Left ventricle myocardium inferior (tissue), 1 donor: Measurements from ENCODE around the gene MKRN2OS. TPM values are rescaled to one million over a fixed set of nuclear protein-coding genes. Genes with fewer than 3 reads are reported as not detected.

ENCODE experiments used
- DNase-seq: peaks from one replicate; pipeline ENCODE4 v3.0.0-alpha.2; 2020
- H3K27ac ChIP-seq: fragments of 200-600 bp; replicated peaks from 2 replicates; pipeline ENCODE4 v1.8.0; 2021
- H3K27me3 ChIP-seq: fragments of 200-600 bp; 2 replicates; pipeline ENCODE4 v1.8.0; 2021; ENCODE audit warnings: low read depth
- H3K36me3 ChIP-seq: fragments of 200-600 bp; 2 replicates; pipeline ENCODE4 v1.8.0; 2021
- H3K4me1 ChIP-seq: fragments of 200-600 bp; 2 replicates; pipeline ENCODE4 v1.8.0; 2021
- H3K4me3 ChIP-seq: fragments of 200-600 bp; 2 replicates; pipeline ENCODE4 v1.8.0; 2021; ENCODE audit warnings: mild to moderate bottlenecking, moderate library complexity
- H3K9me3 ChIP-seq: fragments of 200-600 bp; replicated peaks from 2 replicates; pipeline ENCODE4 v1.8.0; 2021
- CTCF ChIP-seq: fragments of 200-600 bp; IDR thresholded peaks from 2 replicates; pipeline ENCODE4 v1.8.0; 2021; ENCODE audit warnings: antibody characterized with exemption, mild to moderate bottlenecking, borderline replicate concordance
- intact Hi-C: fragments of 100-400 bp; cut with micrococcal nuclease; formaldehyde crosslinking; loops from one replicate; pipeline ENCODE4 v1.11.0; 2022
- total RNA-seq: library from RNA; stranded (reverse); fragmentation: NEBNext Ultra II Directional; extraction: Animal tissue kit (Norgen Biotek cat#: 25700); gene quantifications from one replicate; pipeline ENCODE4 v1.2.1, GENCODE V29; 2021
- donor health status: DM: no; HTN: yes; CAD: no; lungs with severe emphysema.

MKRN2OS gene
- total RNA-seq, 1 donor from 2014 or later: 1.8 TPM

DNA sequence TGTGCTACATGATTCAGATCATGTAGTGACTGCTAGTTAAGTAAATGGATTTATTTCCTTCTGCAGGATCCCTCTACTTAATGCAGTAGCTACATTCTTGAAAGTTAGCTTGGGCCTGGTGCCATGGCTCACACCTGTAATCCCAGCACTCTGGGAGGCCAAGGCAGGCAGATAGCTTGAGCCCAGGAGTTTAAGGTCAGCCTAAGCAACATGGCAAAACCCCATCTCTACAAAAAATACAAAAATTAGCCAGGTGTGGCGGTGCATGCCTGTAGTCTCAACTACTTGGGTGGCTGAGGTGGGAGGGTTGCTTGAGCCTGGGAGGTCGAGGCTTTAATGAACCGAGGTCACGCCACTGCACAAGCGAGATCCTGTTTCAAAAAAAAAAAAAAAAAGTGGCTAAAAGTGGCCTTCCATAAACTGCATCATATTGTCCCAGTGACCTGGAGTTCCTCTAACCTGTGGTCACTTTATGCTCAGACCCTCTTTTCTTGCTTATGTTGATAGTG lies 39.0 kb downstream of the MKRN2OS start:
- H3K27ac ChIP-seq: no peak overlapping the region
- H3K4me1 ChIP-seq: peaks cover 17% of the 10 kb centered on the region
- no peaks in the 10 kb centered on the region for H3K27me3 ChIP-seq
- DNase-seq: no peak
- no peak for TF ChIP-seq CTCF
- H3K36me3 ChIP-seq: peaks cover 42% of the 10 kb centered on the region
- H3K9me3 ChIP-seq: no peaks in the 10 kb centered on the region
- intact Hi-C loops: no loop called here
- no peak overlapping the region for H3K4me3 ChIP-seq

- H3K9me3 ChIP-seq: no peaks in the 10 kb centered on the region
- no peak for DNase-seq
- H3K4me1 ChIP-seq: peaks cover 17% of the 10 kb centered on the region
- H3K36me3 ChIP-seq: peaks cover 58% of the 10 kb centered on the region
- no peak for TF ChIP-seq CTCF
- no peaks in the 10 kb centered on the region for H3K27me3 ChIP-seq
- H3K27ac ChIP-seq: no peak overlapping the region
- intact Hi-C loops: no loop called here
- no peak overlapping the region for H3K4me3 ChIP-seq
These were observed 42.0 kb downstream of the MKRN2OS start for GRCh38 chr3:12503126-12503957.

GRCh38 chr3:12501360-12502020 lies 43.8 kb downstream of the MKRN2OS start:
- Histone ChIP-seq H3K9me3 (no peaks in the 10 kb centered on the region), H3K4me1 (peaks cover 11% of the 10 kb centered on the region), H3K4me3 (no peak overlapping the region), H3K27me3 (no peaks in the 10 kb centered on the region), H3K27ac (peak overlapping the region; percentile 9), H3K36me3 (peaks cover 69% of the 10 kb centered on the region)
- TF ChIP-seq CTCF: no peak
- DNase-seq: no peak
- intact Hi-C loops: no loop called here

- Histone ChIP-seq H3K27ac (no peak overlapping the region), H3K9me3 (no peaks in the 10 kb centered on the region), H3K36me3 (peaks cover 77% of the 10 kb centered on the region), H3K27me3 (no peaks in the 10 kb centered on the region), H3K4me1 (peaks cover 11% of the 10 kb centered on the region), H3K4me3 (no peak overlapping the region)
- no peak for TF ChIP-seq CTCF
- DNase-seq: no peak
- intact Hi-C loops: no loop called here
These were observed 45.8 kb downstream of the MKRN2OS start for GRCh38 chr3:12499474-12499873.

DNA sequence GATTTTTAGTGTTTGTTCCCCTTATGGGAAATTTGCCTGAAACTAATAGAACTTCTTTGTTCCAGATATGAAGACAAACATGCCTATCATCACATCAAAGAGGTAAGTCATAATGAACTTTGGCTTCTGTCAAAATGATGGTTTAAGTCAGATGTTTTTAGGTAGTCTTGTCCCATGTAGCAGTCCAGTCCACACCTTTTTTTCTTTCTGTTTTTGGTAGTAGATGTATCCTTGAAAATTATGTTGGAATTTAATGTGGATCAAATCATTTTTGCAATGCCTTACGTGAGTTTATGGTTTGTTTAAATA lies 48.9 kb downstream of the MKRN2OS start:
- intact Hi-C loops: no loop called here
- H3K4me1 ChIP-seq: peaks cover 2% of the 10 kb centered on the region
- DNase-seq: no peak
- no peaks in the 10 kb centered on the region for H3K27me3 ChIP-seq
- no peak overlapping the region for H3K27ac ChIP-seq
- H3K9me3 ChIP-seq: no peaks in the 10 kb centered on the region
- peaks cover 92% of the 10 kb centered on the region for H3K36me3 ChIP-seq
- no peak for TF ChIP-seq CTCF
- H3K4me3 ChIP-seq: no peak overlapping the region
